HepG2 (cell line): ENCODE results near the gene SCFD2.

ENCODE experiments used
- ETV6 ChIP-seq: sonication (generic); formaldehyde crosslinking; conservative IDR thresholded peaks from 2 replicates; pipeline ENCODE4 v1.4.0; 2020; ENCODE audit warnings: missing genetic modification reagents
- GATAD1 ChIP-seq: IDR thresholded peaks from 2 replicates; pipeline ENCODE4 v1.6.1; 2016; ENCODE audit warnings: missing genetic modification reagents, missing compliant biosample characterization
- PBX3 ChIP-seq: sonication (generic); formaldehyde crosslinking; IDR thresholded peaks from 2 replicates; pipeline ENCODE4 v1.8.1; 2023; ENCODE audit warnings: missing genetic modification reagents, inconsistent platforms, borderline replicate concordance
- POLR2AphosphoS5 ChIP-seq: IDR thresholded peaks from 2 replicates; pipeline ENCODE4 v1.6.1; 2012; ENCODE audit warnings: low read depth, low read length
- RFX5 ChIP-seq: IDR thresholded peaks from 2 replicates; pipeline ENCODE4 v1.6.1; 2011; ENCODE audit warnings: low read depth, low read length, improper control_type of control experiment
- TAF1 ChIP-seq: sonication (generic); formaldehyde crosslinking; IDR thresholded peaks from 2 replicates; pipeline ENCODE4 v1.4.0; 2020; ENCODE audit warnings: missing genetic modification reagents
- ZBTB1 ChIP-seq: sonication (generic); formaldehyde crosslinking; IDR thresholded peaks from 2 replicates; pipeline ENCODE4 v1.4.0; 2020; ENCODE audit warnings: missing genetic modification reagents, borderline replicate concordance
- ZBTB7A ChIP-seq: sonication (generic); formaldehyde crosslinking; IDR thresholded peaks from 2 replicates; pipeline ENCODE4 v1.8.0; 2022; ENCODE audit warnings: mild to moderate bottlenecking, missing genetic modification reagents
- ZNF510 ChIP-seq: sonication (generic); formaldehyde crosslinking; IDR thresholded peaks from 2 replicates; pipeline ENCODE4 v1.4.0; 2020; ENCODE audit warnings: low read depth, mild to moderate bottlenecking, missing genetic modification reagents
- TF ChIP-seq, protein P1 (sequence below): sonication (generic); formaldehyde crosslinking; IDR thresholded peaks from 2 replicates; pipeline ENCODE4 v1.5.0; 2020; ENCODE audit warnings: mild to moderate bottlenecking, missing genetic modification reagents, moderate library complexity

DNA sequence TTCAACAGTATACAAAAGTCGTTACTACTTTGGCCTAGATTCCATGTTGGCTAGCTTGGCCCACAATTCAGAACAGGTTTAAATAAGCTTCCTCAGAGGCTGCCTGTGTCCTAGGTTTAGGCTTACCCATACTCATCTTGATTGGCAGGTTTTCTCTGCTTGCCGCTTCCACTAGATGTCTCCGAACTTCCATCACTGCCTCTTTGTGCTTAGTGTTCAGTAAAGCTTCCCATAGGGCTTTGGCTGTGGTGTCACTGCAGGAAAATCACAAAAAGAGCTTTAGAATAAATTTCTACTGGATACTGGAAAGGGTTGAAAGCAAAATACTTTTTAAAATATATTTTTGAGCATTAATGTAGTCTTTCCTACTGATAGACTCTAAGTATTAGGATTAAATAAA, 52.4 kb downstream of the SCFD2 start:
- no peak for TF ChIP-seq ZNF510 (CRISPR knock-in tag)
- TF ChIP-seq ZBTB1 (CRISPR knock-in tag) = no peak
- TF ChIP-seq TAF1 = no peak
- TF ChIP-seq ZBTB7A = no peak
- TF ChIP-seq POLR2AphosphoS5 = no peak
- TF ChIP-seq GATAD1 (CRISPR knock-in tag) = no peak
- TF ChIP-seq RFX5 = no peak
- TF ChIP-seq ETV6 (CRISPR knock-in tag) = no peak
- TF ChIP-seq PBX3 (CRISPR knock-in tag) = no peak
- TF ChIP-seq, protein P1, sequence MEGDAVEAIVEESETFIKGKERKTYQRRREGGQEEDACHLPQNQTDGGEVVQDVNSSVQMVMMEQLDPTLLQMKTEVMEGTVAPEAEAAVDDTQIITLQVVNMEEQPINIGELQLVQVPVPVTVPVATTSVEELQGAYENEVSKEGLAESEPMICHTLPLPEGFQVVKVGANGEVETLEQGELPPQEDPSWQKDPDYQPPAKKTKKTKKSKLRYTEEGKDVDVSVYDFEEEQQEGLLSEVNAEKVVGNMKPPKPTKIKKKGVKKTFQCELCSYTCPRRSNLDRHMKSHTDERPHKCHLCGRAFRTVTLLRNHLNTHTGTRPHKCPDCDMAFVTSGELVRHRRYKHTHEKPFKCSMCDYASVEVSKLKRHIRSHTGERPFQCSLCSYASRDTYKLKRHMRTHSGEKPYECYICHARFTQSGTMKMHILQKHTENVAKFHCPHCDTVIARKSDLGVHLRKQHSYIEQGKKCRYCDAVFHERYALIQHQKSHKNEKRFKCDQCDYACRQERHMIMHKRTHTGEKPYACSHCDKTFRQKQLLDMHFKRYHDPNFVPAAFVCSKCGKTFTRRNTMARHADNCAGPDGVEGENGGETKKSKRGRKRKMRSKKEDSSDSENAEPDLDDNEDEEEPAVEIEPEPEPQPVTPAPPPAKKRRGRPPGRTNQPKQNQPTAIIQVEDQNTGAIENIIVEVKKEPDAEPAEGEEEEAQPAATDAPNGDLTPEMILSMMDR (CRISPR knock-in tag) = peak; percentile 62
